Measurements from ENCODE around the gene CRABP1.

Gene CRABP1

DNA sequence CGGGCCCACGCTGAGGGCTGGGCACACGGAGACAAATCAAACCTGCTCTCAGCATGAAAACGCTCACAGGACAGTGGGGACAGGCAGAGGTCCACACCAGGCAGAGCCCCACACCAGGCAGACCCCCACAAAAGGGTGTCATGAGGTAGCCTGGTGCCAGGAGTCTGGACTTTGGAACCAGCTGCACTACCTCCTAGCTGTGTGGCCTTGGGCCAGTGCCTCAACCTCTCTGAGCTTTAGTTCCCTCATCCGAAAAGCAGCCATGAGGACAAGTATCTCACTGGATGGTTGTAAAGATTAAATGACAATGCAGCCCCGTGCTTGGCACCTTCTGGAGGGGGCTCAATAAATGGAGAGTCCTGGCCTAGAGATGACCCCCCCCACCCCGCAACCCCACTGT, 16.5 kb upstream of the CRABP1 start:
- H3K4me3 ChIP-seq (ENCODE audit: low read depth, low read length): no peak overlapping the region
- TF ChIP-seq CTCF (IDR thresholded peaks at IDR 0.05; ENCODE audit: low read depth, low read length): no peak

GRCh38 chr15:78324144-78324543, 16.0 kb upstream of the CRABP1 start:
- no peak for TF ChIP-seq CTCF (IDR thresholded peaks at IDR 0.05; ENCODE audit: low read depth, low read length)
- H3K4me3 ChIP-seq (ENCODE audit: low read depth, low read length): no peak overlapping the region

DNA sequence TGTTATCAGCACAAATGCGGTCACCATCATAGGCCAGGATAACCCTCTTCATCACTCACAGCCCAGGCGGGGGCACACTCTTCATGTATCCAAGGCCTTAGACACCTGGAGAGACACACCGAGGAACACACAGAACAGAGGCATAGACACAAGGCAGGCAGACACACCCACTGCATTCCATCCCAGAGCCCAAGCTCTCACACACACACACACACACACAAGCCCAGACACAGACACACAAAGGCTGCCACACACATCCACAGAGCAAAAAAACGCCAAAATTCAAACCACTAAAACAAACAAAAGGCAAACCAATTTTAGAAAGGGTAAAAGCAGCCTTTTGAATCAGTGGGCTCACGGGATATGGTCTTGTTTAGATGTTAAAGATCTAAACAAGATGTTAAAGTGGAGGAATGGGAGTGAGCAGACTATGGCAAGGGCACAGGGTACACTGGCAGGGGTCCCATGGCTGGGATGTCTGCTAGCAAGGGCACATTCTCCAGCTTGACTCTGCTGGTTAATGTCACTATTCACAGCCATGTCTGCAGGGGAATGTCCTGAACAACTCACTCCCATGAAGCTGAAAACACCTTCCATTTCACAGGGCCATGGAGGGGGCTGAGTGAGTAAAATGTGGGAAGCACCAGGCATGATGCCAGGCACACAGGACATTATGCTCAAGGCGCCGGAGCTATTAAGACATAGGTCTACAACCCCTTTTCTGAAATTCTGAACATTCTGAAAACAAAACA, 14.9 kb upstream of the CRABP1 start:
- no peak overlapping the region for H3K4me3 ChIP-seq (ENCODE audit: low read depth, low read length)
- TF ChIP-seq CTCF (IDR thresholded peaks at IDR 0.05; ENCODE audit: low read depth, low read length): no peak

DNA sequence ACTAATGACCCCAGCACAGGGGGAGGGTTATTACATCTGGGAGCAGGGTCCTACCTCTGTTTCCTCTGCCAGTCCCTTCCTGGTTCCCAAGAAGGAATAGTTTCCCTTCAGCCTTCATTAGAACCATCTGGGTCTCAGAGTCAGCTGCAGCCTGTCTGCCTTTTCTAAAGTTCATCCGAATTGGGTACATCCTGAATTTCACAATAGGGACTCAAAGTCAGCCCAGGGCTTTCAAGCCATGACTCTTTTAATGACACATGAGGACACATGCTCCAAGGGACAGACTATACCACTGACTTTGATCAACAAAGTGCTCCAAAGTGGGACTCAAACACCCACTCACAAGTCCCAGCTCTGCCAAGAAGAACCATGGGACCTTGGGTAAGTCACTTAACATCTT, 12.7 kb upstream of the CRABP1 start:
- no peak overlapping the region for H3K4me3 ChIP-seq (ENCODE audit: low read depth, low read length)
- TF ChIP-seq CTCF (IDR thresholded peaks at IDR 0.05; ENCODE audit: low read depth, low read length): no peak

DNA sequence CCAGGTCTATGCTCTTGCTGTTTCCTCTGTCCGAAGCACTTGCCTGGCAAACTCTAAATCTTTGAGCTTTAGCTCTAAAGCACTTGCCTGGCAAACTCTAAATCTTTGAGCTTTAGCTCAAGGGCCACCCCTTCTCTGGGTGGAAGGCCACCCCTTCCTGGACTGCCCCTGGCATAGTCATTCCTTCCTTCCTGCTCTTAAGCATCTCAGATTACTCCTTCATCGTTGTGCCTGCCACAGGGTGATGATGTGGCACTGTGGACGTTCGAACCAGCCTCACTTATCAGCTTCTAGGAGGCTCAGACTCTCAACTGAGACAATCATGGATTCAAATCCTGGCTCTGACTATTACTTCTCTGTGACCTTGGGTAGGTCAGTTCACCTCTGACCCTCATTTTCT, 10.5 kb upstream of the CRABP1 start:
- H3K4me3 ChIP-seq (ENCODE audit: low read depth, low read length): no peak overlapping the region
- no peak for TF ChIP-seq CTCF (IDR thresholded peaks at IDR 0.05; ENCODE audit: low read depth, low read length)

GRCh38 chr15:78334845-78335244, 5.3 kb upstream of the CRABP1 start:
- no peak for TF ChIP-seq CTCF (IDR thresholded peaks at IDR 0.05; ENCODE audit: low read depth, low read length)
- no peak overlapping the region for H3K4me3 ChIP-seq (ENCODE audit: low read depth, low read length)

DNA sequence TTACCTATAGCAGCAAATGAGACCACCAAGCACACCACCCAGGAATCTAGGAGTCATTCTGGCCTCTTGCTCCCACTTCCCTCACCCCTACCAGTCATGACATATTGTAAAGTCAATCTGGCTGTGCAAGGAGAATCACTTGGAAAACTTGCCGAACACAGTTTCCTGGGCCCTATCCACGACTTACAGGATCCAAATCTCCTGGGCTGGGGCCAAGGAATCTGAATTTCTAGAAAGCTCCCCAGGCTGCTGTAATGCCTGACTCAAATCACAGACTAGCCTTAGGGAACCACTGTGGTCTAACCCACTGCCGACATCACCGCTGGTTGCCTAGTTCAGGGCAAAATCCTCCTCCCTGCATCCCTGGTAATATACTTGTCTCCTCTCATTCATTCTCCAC, 4.2 kb upstream of the CRABP1 start:
- no peak overlapping the region for H3K4me3 ChIP-seq (ENCODE audit: low read depth, low read length)
- no peak for TF ChIP-seq CTCF (IDR thresholded peaks at IDR 0.05; ENCODE audit: low read depth, low read length)
